Activated CD8-positive, alpha-beta T cell treated with anti-CD3 and anti-CD28 coated beads for 36 hours (primary cell): ENCODE data around the gene DDX24. TPM values are rescaled to one million over a fixed set of nuclear protein-coding genes. Genes with fewer than 3 reads are reported as not detected.

Experiments
- ATAC-seq: fragments of 200-7000 bp; cut with Tn5 transposase; one replicate; pipeline ENCODE4 v1.10.0; 2021; ENCODE audit warnings: mild to moderate bottlenecking, moderate library complexity
- CTCF ChIA-PET: fragments of 350-600 bp; sonication (Branson Sonifier 250); formaldehyde crosslinking; loops from one replicate; lab custom pipeline; 2021; ENCODE audit warnings: antibody characterized with exemption; lab: Charles Lee
- POLR2A ChIA-PET: fragments of 350-600 bp; sonication (Branson Sonifier 250); formaldehyde crosslinking; loops from one replicate; lab custom pipeline; 2021; ENCODE audit warnings: antibody characterized with exemption; lab: Charles Lee
- DNase-seq: peaks from one replicate; pipeline ENCODE4 v3.0.0-alpha.2; 2020
- H3K27ac Mint-ChIP-seq: one replicate; pipeline ENCODE4 v1.8.0; 2021; ENCODE audit warnings: mild to moderate bottlenecking, mixed read lengths
- H3K27me3 Mint-ChIP-seq: one replicate; pipeline ENCODE4 v1.8.0; 2021; ENCODE audit warnings: mixed read lengths
- H3K36me3 Mint-ChIP-seq: one replicate; pipeline ENCODE4 v1.8.0; 2021; ENCODE audit warnings: low read depth, mixed read lengths
- H3K4me1 Mint-ChIP-seq: one replicate; pipeline ENCODE4 v1.8.0; 2021; ENCODE audit warnings: low read depth, mixed read lengths
- H3K4me3 Mint-ChIP-seq: one replicate; pipeline ENCODE4 v1.8.0; 2021; ENCODE audit warnings: mild to moderate bottlenecking, moderate library complexity, mixed read lengths
- H3K9me3 Mint-ChIP-seq: one replicate; pipeline ENCODE4 v1.8.0; 2021; ENCODE audit warnings: mixed read lengths
- CTCF ChIP-seq: fragments of 200-600 bp; IDR thresholded peaks from one replicate; pipeline ENCODE4 v1.8.0; 2022; ENCODE audit warnings: antibody characterized with exemption, mild to moderate bottlenecking
- intact Hi-C: fragments of 100-400 bp; cut with micrococcal nuclease; formaldehyde crosslinking; loops from one replicate; pipeline ENCODE4 v1.10.0; 2022
- total RNA-seq, 2 experiments: library from RNA; stranded (reverse); gene quantifications; one replicate each; pipeline ENCODE4 v1.2.3, GENCODE V29; 2021

The DDX24 gene
- total RNA-seq, 2 experiments from 2014 or later, result 272 to 275 TPM

DNA sequence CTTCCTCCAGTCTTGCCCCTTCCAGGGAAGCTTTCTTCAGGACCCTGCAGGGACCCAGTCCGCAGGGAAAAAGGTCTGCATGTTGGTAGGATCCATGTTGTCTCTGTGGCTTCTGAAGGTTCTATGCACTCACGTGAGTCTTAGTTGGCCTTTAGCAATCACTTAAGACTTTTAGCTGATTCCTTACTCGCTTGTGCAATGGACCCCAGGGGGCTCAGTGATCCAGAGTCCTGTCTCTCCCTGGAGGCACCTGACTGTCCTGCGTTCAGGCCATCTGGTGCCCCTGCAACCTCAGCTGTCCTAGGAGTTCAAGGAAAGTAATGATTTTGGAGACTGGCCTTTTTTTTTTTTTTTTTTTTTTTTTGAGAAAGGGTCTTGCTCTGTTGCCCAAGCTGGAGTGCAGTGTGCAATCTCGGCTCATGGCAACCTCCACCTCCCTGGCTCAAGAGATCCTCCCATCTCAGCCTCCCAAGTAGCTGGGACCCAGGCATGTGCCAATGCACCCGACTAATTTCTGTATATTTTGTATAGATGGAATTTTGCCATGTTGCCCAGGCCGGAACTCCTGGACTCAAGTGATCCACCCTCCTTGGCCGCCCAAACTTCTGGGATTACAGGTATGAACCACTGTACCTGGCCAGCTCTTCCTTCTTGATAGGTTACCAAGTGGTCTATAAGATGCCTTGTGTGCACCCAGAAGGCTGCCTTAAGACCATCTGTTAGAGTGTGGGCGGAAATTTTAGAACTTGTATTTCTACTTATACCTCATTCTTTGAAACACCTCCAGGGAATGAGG lies 43.8 kb upstream of the DDX24 start:
- H3K27me3 Mint-ChIP-seq, result no peaks in the 10 kb centered on the region
- H3K36me3 Mint-ChIP-seq, result peaks cover 1% of the 10 kb centered on the region
- peaks cover 12% of the 10 kb centered on the region for H3K9me3 Mint-ChIP-seq
- intact Hi-C loops, result no loop called here
- H3K4me1 Mint-ChIP-seq, result peaks cover 7% of the 10 kb centered on the region
- ChIA-PET CTCF (interaction anchor here (0.7 to 1.7 kb wide), 3 partner anchors 8 to 21 kb away, joined by 3 to 8 read pairs (median 3); no protein-coding TSS in a partner anchor), POLR2A (interaction anchor here (1.4 kb wide), 1 partner anchor 41 kb away, joined by 3 read pairs; no protein-coding TSS in a partner anchor)
- TF ChIP-seq CTCF, result no peak
- DNase-seq (no peak), ATAC-seq (no peak)
- H3K27ac Mint-ChIP-seq, result no peak overlapping the region
- no peak overlapping the region for H3K4me3 Mint-ChIP-seq

- intact Hi-C loops, result no loop called here
- DNase-seq, result no peak
- no peak overlapping the region for H3K4me3 Mint-ChIP-seq
- peaks cover 16% of the 10 kb centered on the region for H3K9me3 Mint-ChIP-seq
- H3K27ac Mint-ChIP-seq, result no peak overlapping the region
- ChIA-PET POLR2A (interaction anchor here (1.4 kb wide), 1 partner anchor 40 kb away, joined by 3 read pairs; no protein-coding TSS in a partner anchor), CTCF (interaction anchor here (1.7 kb wide), 1 partner anchor 13 kb away, joined by 8 read pairs; no protein-coding TSS in a partner anchor)
- ATAC-seq, result no peak
- H3K36me3 Mint-ChIP-seq, result peaks cover 1% of the 10 kb centered on the region
- no peak for TF ChIP-seq CTCF
- H3K27me3 Mint-ChIP-seq, result no peaks in the 10 kb centered on the region
- peaks cover 4% of the 10 kb centered on the region for H3K4me1 Mint-ChIP-seq
Measured at GRCh38 chr14:94123868-94124267, 42.9 kb upstream of the DDX24 start.

- Mint-ChIP-seq H3K27me3 (no peaks in the 10 kb centered on the region), H3K36me3 (peaks cover 1% of the 10 kb centered on the region), H3K4me1 (no peaks in the 10 kb centered on the region), H3K27ac (no peak overlapping the region), H3K9me3 (peaks cover 16% of the 10 kb centered on the region), H3K4me3 (no peak overlapping the region)
- no peak for DNase-seq
- TF ChIP-seq CTCF, result no peak
- ChIA-PET POLR2A (no interaction called here), CTCF (interaction anchor here (1.0 to 2.1 kb wide), 2 partner anchors 9 to 13 kb away, joined by 4 to 12 read pairs; no protein-coding TSS in a partner anchor)
- no peak for ATAC-seq
- intact Hi-C loops, result no loop called here
Measured at GRCh38 chr14:94123296-94123695, 42.3 kb upstream of the DDX24 start.

DNA sequence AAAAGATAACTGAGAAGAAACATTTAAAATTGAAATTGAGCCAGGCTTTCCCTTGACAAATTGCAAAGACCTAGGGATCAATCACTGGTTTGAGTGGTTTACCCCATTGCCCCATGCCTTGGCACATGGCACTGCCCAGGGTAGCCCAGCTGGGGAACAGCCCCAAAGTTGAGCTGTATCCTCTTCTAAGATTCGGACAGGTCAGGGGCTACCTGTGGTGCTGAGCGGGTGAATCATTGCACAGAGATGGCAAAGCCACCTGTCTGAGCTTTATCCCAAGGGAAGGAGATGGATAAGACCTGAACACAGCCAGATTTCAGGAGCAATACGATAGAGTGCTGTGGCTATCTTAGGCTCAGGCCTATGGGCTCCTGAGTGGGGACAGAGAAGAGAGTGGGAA lies 41.4 kb upstream of the DDX24 start:
- H3K27ac Mint-ChIP-seq, result no peak overlapping the region
- CTCF ChIA-PET, result interaction anchor here (1.0 to 2.1 kb wide), 2 partner anchors 10 to 14 kb away, joined by 4 to 12 read pairs; no protein-coding TSS in a partner anchor
- ATAC-seq, result no peak
- no peaks in the 10 kb centered on the region for H3K27me3 Mint-ChIP-seq
- POLR2A ChIA-PET, result no interaction called here
- no peak for TF ChIP-seq CTCF
- DNase-seq, result no peak
- H3K4me1 Mint-ChIP-seq, result no peaks in the 10 kb centered on the region
- H3K9me3 Mint-ChIP-seq, result peaks cover 16% of the 10 kb centered on the region
- H3K4me3 Mint-ChIP-seq, result no peak overlapping the region
- H3K36me3 Mint-ChIP-seq, result peaks cover 1% of the 10 kb centered on the region
- intact Hi-C loops, result no loop called here

GRCh38 chr14:94121485-94121884 lies 40.5 kb upstream of the DDX24 start:
- H3K27me3 Mint-ChIP-seq, result no peaks in the 10 kb centered on the region
- ChIA-PET POLR2A (no interaction called here), CTCF (interaction anchor here (2.1 kb wide), 1 partner anchor 11 kb away, joined by 12 read pairs; no protein-coding TSS in a partner anchor)
- TF ChIP-seq CTCF, result no peak
- H3K4me3 Mint-ChIP-seq, result no peak overlapping the region
- H3K9me3 Mint-ChIP-seq, result peaks cover 16% of the 10 kb centered on the region
- intact Hi-C loops, result no loop called here
- no peaks in the 10 kb centered on the region for H3K4me1 Mint-ChIP-seq
- no peak overlapping the region for H3K27ac Mint-ChIP-seq
- ATAC-seq (no peak), DNase-seq (no peak)
- no peaks in the 10 kb centered on the region for H3K36me3 Mint-ChIP-seq
